GM12874 (cell line): ENCODE data around the gene SBNO2.

Experiments used
- TF ChIP-seq, protein P1 (sequence below): IDR thresholded peaks from 2 replicates; pipeline ENCODE4 v1.5.1; 2011; ENCODE audit warnings: low read depth, mild to moderate bottlenecking, control low read depth, low read length, moderate library complexity; ENCODE audit not compliant: insufficient read depth

The SBNO2 gene

DNA sequence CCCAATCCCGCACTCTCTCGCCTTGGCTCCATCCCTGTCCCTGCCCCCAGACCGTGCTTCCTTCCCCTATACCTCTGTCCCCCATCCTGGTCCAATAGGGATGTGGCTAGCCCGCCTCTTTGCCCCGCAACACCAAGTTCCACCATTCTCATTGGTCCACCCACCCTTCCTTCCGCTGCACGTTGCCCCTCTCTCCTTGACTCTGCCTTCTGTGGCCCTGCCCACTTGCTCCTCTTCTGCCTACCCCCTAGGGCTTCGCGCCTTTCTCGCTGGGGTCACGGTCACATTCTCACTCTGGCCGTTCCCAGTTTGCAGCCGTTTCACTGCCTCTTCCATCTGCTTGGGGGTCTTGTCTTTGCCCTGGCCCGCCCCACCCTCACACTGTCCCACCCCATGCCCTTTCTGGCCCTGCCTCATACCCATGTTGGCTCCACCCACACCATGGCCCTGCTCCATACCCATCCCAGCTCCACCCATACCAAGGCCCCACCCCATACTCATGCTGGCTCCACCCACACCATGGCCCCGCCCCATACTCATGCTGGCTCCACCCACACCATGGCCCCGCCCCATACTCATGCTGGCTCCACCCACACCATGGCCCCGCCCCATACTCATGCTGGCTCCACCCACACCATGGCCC is 111.6 kb downstream of the SBNO2 start:
- TF ChIP-seq, protein P1, sequence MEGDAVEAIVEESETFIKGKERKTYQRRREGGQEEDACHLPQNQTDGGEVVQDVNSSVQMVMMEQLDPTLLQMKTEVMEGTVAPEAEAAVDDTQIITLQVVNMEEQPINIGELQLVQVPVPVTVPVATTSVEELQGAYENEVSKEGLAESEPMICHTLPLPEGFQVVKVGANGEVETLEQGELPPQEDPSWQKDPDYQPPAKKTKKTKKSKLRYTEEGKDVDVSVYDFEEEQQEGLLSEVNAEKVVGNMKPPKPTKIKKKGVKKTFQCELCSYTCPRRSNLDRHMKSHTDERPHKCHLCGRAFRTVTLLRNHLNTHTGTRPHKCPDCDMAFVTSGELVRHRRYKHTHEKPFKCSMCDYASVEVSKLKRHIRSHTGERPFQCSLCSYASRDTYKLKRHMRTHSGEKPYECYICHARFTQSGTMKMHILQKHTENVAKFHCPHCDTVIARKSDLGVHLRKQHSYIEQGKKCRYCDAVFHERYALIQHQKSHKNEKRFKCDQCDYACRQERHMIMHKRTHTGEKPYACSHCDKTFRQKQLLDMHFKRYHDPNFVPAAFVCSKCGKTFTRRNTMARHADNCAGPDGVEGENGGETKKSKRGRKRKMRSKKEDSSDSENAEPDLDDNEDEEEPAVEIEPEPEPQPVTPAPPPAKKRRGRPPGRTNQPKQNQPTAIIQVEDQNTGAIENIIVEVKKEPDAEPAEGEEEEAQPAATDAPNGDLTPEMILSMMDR, result no peak

DNA sequence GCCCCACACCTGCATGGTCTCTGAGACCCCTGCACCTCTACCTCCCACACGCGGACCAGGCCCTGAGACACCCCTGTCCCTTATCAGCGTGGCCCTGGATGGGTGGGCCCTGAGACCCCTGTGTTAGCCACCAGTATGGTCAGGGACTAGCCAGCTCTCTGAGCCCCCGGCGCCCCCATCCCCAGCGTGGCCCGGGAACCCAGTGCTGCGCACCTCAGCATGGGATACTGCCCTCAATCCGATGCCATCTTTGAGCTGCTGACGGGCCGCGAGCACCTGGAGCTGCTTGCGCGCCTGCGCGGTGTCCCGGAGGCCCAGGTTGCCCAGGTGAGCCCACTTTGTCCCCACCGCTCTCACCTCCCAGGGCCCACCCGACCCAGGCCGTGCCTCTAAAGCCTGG is 112.1 kb downstream of the SBNO2 start:
- TF ChIP-seq, protein P1, result no peak

DNA sequence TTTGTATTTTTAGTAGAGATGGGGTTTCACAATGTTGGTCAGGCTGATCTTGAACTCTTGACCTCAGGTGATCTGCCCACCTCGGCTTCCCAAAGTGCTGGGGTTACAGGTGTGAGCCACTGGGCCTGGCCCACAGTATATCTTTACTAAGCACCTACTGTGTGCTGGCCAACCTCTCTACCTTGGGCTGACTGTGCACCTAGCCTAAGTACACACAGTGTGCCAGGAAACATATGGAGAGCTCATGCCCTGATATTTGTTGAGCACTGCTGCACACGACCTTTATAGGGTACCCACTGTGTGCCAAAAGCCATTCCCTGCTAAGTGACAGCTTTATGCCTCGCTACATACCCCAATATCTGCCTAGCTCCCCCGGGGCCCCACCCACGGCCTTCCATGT is 113.4 kb downstream of the SBNO2 start:
- TF ChIP-seq, protein P1, result no peak

DNA sequence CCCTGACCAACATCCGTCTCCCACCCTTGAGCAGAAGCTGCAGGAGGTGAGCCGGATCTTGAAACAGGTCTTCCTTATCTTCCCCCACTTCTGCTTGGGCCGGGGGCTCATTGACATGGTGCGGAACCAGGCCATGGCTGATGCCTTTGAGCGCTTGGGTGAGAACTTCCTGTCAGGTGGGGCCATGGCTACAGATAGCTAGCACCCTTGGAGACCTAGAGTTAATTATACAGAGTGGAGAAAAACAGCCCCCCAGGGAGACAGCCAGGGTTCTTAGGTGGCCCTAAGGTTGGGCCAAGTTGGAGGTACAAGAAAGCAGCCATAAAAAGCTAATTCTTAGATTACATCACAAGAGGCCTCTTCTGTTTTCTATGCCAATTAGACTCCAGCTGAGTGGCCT is 116.0 kb downstream of the SBNO2 start:
- TF ChIP-seq, protein P1, result no peak
